Vagina (tissue), 2 donors: ENCODE results near the gene ALLC. TPM values are rescaled to one million over a fixed set of nuclear protein-coding genes. Genes with fewer than 3 reads are reported as not detected.

ENCODE experiments used
- DNase-seq, 2 donors: peaks; one replicate each; pipeline ENCODE4 v3.0.0-alpha.2; 2017; ENCODE audit errors: extremely low spot score in 2 of 2
- H3K27ac ChIP-seq: fragments of 200-600 bp; sonication (generic); one replicate; pipeline ENCODE4 v1.5.1; 2019
- H3K27me3 ChIP-seq: fragments of 200-600 bp; sonication (generic); one replicate; pipeline ENCODE4 v1.5.1; 2019
- H3K36me3 ChIP-seq, 2 donors: fragments of 200-600 bp; sonication (generic); one replicate each; pipeline ENCODE4 v1.5.1; 2017 to 2019
- H3K4me1 ChIP-seq: fragments of 200-600 bp; sonication (generic); one replicate; pipeline ENCODE4 v1.5.1; 2019
- H3K4me3 ChIP-seq, 2 donors: fragments of 200-600 bp; sonication (generic); 1 replicate in 1 of 2; 2 replicates in 1 of 2; pipeline ENCODE4 v1.5.1; 2016 to 2019
- H3K9me3 ChIP-seq: fragments of 200-600 bp; sonication (generic); one replicate; pipeline ENCODE4 v1.5.1; 2019
- POLR2A ChIP-seq, 2 donors: fragments of 450-650 bp; IDR thresholded peaks; one replicate each; pipeline ENCODE4 v1.6.1; 2017; ENCODE audit warnings: antibody characterized with exemption in 2 of 2, mild to moderate bottlenecking in 2 of 2, moderate library complexity in 2 of 2
- POLR2AphosphoS5 ChIP-seq, 2 donors: sonication (generic); formaldehyde crosslinking; IDR thresholded peaks; one replicate each; pipeline ENCODE4 v1.9.0; 2017; ENCODE audit warnings: antibody characterized with exemption in 2 of 2, mild to moderate bottlenecking in 2 of 2, low read depth in 1 of 2; ENCODE audit not compliant: insufficient read depth in 1 of 2
- intact Hi-C: fragments of 100-400 bp; cut with DNase I; formaldehyde crosslinking; loops from one replicate; pipeline ENCODE4 v1.15.1; 2023
- total RNA-seq: library from RNA; depleted of rRNA; stranded (reverse); fragments of >200 nt; gene quantifications from one replicate; pipeline ENCODE4 v1.2.3, GENCODE V29; 2016
- TF ChIP-seq, protein P1 (sequence below), 3 experiments: fragments of 450-650 bp in 2 of 3; fragments of 200-600 bp in 1 of 3; sonication (generic) in 1 of 3; IDR thresholded peaks; one replicate each; pipeline ENCODE4 v1.5.1; 2017 to 2019; ENCODE audit warnings: antibody characterized with exemption in 3 of 3, mild to moderate bottlenecking in 2 of 3, moderate library complexity in 2 of 3

Gene ALLC
- total RNA-seq, 1 donor from 2014 or later: not detected

DNA sequence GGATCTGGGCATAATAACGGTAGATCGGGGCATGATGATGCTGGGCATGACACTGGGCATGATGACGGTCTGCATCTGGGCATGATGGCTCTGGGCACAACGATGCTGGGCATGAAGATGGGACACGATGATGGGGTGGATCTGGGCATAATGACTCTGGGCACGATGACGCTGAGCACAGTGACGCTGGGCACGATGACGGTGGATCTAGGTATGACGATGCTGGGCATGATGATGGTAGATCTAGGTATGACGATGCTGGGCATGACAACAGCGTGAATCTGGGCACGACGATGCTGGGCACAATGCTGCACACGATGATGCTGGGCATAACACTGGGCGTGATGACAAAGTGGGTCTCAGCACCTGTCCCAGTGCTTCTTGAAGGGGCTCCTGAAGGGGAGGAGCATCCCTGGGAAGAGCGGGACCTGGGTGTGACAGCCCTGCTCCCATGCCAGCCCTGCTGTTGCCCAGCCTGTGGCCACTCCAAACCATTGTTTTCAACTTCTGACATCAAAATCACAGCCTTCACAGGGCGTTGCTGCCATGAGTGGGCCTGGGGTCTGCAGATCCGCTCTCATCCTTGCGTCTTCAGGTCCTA, 30.4 kb upstream of the ALLC start:
- peak; percentile 64 to 87 for DNase-seq
- Histone ChIP-seq H3K27me3 (no peaks in the 10 kb centered on the region), H3K27ac (no peak overlapping the region), H3K4me1 (no peaks in the 10 kb centered on the region), H3K36me3 (no peaks in the 10 kb centered on the region), H3K4me3 (no peak overlapping the region), H3K9me3 (no peaks in the 10 kb centered on the region)
- TF ChIP-seq, protein P1, sequence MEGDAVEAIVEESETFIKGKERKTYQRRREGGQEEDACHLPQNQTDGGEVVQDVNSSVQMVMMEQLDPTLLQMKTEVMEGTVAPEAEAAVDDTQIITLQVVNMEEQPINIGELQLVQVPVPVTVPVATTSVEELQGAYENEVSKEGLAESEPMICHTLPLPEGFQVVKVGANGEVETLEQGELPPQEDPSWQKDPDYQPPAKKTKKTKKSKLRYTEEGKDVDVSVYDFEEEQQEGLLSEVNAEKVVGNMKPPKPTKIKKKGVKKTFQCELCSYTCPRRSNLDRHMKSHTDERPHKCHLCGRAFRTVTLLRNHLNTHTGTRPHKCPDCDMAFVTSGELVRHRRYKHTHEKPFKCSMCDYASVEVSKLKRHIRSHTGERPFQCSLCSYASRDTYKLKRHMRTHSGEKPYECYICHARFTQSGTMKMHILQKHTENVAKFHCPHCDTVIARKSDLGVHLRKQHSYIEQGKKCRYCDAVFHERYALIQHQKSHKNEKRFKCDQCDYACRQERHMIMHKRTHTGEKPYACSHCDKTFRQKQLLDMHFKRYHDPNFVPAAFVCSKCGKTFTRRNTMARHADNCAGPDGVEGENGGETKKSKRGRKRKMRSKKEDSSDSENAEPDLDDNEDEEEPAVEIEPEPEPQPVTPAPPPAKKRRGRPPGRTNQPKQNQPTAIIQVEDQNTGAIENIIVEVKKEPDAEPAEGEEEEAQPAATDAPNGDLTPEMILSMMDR (IDR thresholded peaks at IDR 0.05): no peak
- no peak for TF ChIP-seq POLR2A (IDR thresholded peaks at IDR 0.05)
- TF ChIP-seq POLR2AphosphoS5 (IDR thresholded peaks at IDR 0.05; ENCODE audit: insufficient read depth in 1 of 2, low read depth in 1 of 2): no peak
- intact Hi-C loops: no loop called here

GRCh38 chr2:3628241-3628679, 29.7 kb upstream of the ALLC start:
- no peaks in the 10 kb centered on the region for H3K9me3 ChIP-seq
- no peaks in the 10 kb centered on the region for H3K27me3 ChIP-seq
- H3K36me3 ChIP-seq: no peaks in the 10 kb centered on the region
- no peaks in the 10 kb centered on the region for H3K4me1 ChIP-seq
- TF ChIP-seq POLR2A (IDR thresholded peaks at IDR 0.05): no peak
- DNase-seq: peak; percentile 75 to 93
- no peak overlapping the region for H3K27ac ChIP-seq
- intact Hi-C loops: no loop called here
- no peak overlapping the region for H3K4me3 ChIP-seq

DNA sequence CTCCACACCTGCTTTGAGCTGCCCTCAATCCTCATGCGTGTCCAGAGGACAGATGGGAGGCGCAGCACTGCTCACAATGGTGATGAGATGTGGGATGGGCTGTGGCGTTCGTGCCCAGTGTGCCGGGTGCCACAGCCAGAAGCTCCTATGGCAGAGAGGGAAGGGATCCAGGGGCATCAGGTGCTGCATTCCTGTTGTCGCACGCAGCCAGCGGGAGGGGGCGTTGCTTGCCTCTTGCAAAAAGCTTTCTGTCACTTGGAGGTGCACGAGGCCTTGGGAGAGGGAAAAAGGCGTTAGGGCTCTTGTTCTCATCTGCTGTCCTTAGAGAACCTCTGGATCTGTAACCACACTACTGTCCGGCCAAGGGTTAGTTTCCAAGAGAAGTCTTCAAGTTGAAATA, 29.2 kb upstream of the ALLC start:
- TF ChIP-seq, protein P1 (IDR thresholded peaks at IDR 0.05): no peak
- no peak for TF ChIP-seq POLR2A (IDR thresholded peaks at IDR 0.05)
- TF ChIP-seq POLR2AphosphoS5 (IDR thresholded peaks at IDR 0.05; ENCODE audit: insufficient read depth in 1 of 2, low read depth in 1 of 2): no peak
- H3K36me3 ChIP-seq: no peaks in the 10 kb centered on the region
- no peak overlapping the region for H3K4me3 ChIP-seq
- DNase-seq: peak; percentile 52 to 60
- no peaks in the 10 kb centered on the region for H3K9me3 ChIP-seq
- no peak overlapping the region for H3K27ac ChIP-seq
- H3K4me1 ChIP-seq: no peaks in the 10 kb centered on the region
- H3K27me3 ChIP-seq: no peaks in the 10 kb centered on the region
- intact Hi-C loops: no loop called here

- TF ChIP-seq POLR2AphosphoS5 (IDR thresholded peaks at IDR 0.05; ENCODE audit: insufficient read depth in 1 of 2, low read depth in 1 of 2): no peak
- TF ChIP-seq, protein P1 (IDR thresholded peaks at IDR 0.05): no peak
- TF ChIP-seq POLR2A (IDR thresholded peaks at IDR 0.05): no peak
- DNase-seq: peak in 1 of 2 donors; percentile 42
- Histone ChIP-seq H3K9me3 (no peaks in the 10 kb centered on the region), H3K4me3 (no peak overlapping the region), H3K27ac (no peak overlapping the region), H3K36me3 (no peaks in the 10 kb centered on the region), H3K27me3 (no peaks in the 10 kb centered on the region), H3K4me1 (no peaks in the 10 kb centered on the region)
- intact Hi-C loops: no loop called here
Observed at GRCh38 chr2:3630631-3631030, 27.4 kb upstream of the ALLC start.

GRCh38 chr2:3631161-3631850, 26.7 kb upstream of the ALLC start:
- no peaks in the 10 kb centered on the region for H3K4me1 ChIP-seq
- peak; percentile 49 to 84 for DNase-seq
- intact Hi-C loops: no loop called here
- no peak overlapping the region for H3K27ac ChIP-seq
- H3K36me3 ChIP-seq: no peaks in the 10 kb centered on the region
- no peaks in the 10 kb centered on the region for H3K27me3 ChIP-seq
- no peaks in the 10 kb centered on the region for H3K9me3 ChIP-seq
- H3K4me3 ChIP-seq: no peak overlapping the region
- TF ChIP-seq POLR2A (IDR thresholded peaks at IDR 0.05) (no peak), POLR2AphosphoS5 (IDR thresholded peaks at IDR 0.05; ENCODE audit: insufficient read depth in 1 of 2, low read depth in 1 of 2) (no peak)
- TF ChIP-seq, protein P1 (IDR thresholded peaks at IDR 0.05): no peak
